ENCODE measurements around the gene GRAMD1B. TPM values are rescaled to one million over a fixed set of nuclear protein-coding genes. Genes with fewer than 3 reads are reported as not detected.

GRAMD1B gene
- total RNA-seq, 4 donors from 2014 or later, result 2.2 to 4.0 (median 3.5) TPM

GRCh38 chr11:123416566-123416965, 13.5 kb upstream of the GRAMD1B start:
- Histone ChIP-seq H3K4me3 (no peak overlapping the region), H3K27me3 (peaks cover 0 to 23% (median 0%) of the 10 kb centered on the region in 4 donors), H3K27ac (replicated peaks in 1 of 4) (no peak overlapping the region), H3K9me3 (no peaks in the 10 kb centered on the region), H3K36me3 (no peaks in the 10 kb centered on the region), H3K4me1 (no peaks in the 10 kb centered on the region)
- DNase-seq (ENCODE audit: extremely low spot score), result no peak
- no peak for TF ChIP-seq POLR2A (IDR thresholded peaks at IDR 0.05; ENCODE audit: low read depth)
- no peak for TF ChIP-seq CTCF (IDR thresholded peaks at IDR 0.05)
- TF ChIP-seq POLR2AphosphoS5 (IDR thresholded peaks at IDR 0.05), result no peak
- TF ChIP-seq EP300 (IDR thresholded peaks at IDR 0.05), result no peak
- intact Hi-C loops (cut with DNase I), result no loop called here

- WGBS, result 85% methylated on average over 4 of the region's 4 CpGs
- no peaks in the 10 kb centered on the region for H3K36me3 ChIP-seq
- intact Hi-C loops (cut with DNase I), result no loop called here
- no peak for DNase-seq (ENCODE audit: extremely low spot score)
- no peaks in the 10 kb centered on the region for H3K4me1 ChIP-seq
- H3K4me3 ChIP-seq, result no peak overlapping the region
- H3K27ac ChIP-seq (replicated peaks in 1 of 4), result no peak overlapping the region
- H3K27me3 ChIP-seq, result peaks cover 0 to 17% (median 0%) of the 10 kb centered on the region in 4 donors
- no peaks in the 10 kb centered on the region for H3K9me3 ChIP-seq
- TF ChIP-seq CTCF (IDR thresholded peaks at IDR 0.05), result no peak
- TF ChIP-seq POLR2A (IDR thresholded peaks at IDR 0.05; ENCODE audit: low read depth), result no peak
- no peak for TF ChIP-seq POLR2AphosphoS5 (IDR thresholded peaks at IDR 0.05)
- no peak for TF ChIP-seq EP300 (IDR thresholded peaks at IDR 0.05)
These were observed 11.5 kb upstream of the GRAMD1B start for GRCh38 chr11:123418351-123419114.

GRCh38 chr11:123419731-123420452, 10.2 kb upstream of the GRAMD1B start:
- H3K27ac ChIP-seq (replicated peaks in 1 of 4), result no peak overlapping the region
- H3K27me3 ChIP-seq, result peaks cover 0 to 13% (median 0%) of the 10 kb centered on the region in 4 donors
- H3K4me3 ChIP-seq, result no peak overlapping the region
- intact Hi-C loops (cut with DNase I), result no loop called here
- no peaks in the 10 kb centered on the region for H3K36me3 ChIP-seq
- TF ChIP-seq POLR2A (IDR thresholded peaks at IDR 0.05; ENCODE audit: low read depth) (no peak), POLR2AphosphoS5 (IDR thresholded peaks at IDR 0.05) (no peak), CTCF (IDR thresholded peaks at IDR 0.05) (no peak), EP300 (IDR thresholded peaks at IDR 0.05) (no peak)
- H3K9me3 ChIP-seq, result no peaks in the 10 kb centered on the region
- no peak for DNase-seq (ENCODE audit: extremely low spot score)
- 95% methylated on average over 4 of the region's 4 CpGs for WGBS
- H3K4me1 ChIP-seq, result no peaks in the 10 kb centered on the region

GRCh38 chr11:123421589-123421988, 8.5 kb upstream of the GRAMD1B start:
- no peaks in the 10 kb centered on the region for H3K9me3 ChIP-seq
- TF ChIP-seq CTCF (IDR thresholded peaks at IDR 0.05) (no peak), POLR2A (IDR thresholded peaks at IDR 0.05; ENCODE audit: low read depth) (no peak), POLR2AphosphoS5 (IDR thresholded peaks at IDR 0.05) (no peak), EP300 (IDR thresholded peaks at IDR 0.05) (no peak)
- H3K4me3 ChIP-seq, result no peak overlapping the region
- H3K4me1 ChIP-seq, result no peaks in the 10 kb centered on the region
- peaks cover 0 to 26% (median 0%) of the 10 kb centered on the region in 4 donors for H3K27me3 ChIP-seq
- H3K36me3 ChIP-seq, result no peaks in the 10 kb centered on the region
- intact Hi-C loops (cut with DNase I), result no loop called here
- no peak overlapping the region for H3K27ac ChIP-seq (replicated peaks in 1 of 4)
- WGBS, result 54% methylated on average over 1 of the region's 1 CpG
- no peak for DNase-seq (ENCODE audit: extremely low spot score)
